ENCODE data around the gene TPSD1.
"Not testable (repeated sequence)": the region's sequence is repeated elsewhere in the genome, so short reads cannot be mapped to it uniquely, and the experiment has no call there.

The TPSD1 gene

DNA sequence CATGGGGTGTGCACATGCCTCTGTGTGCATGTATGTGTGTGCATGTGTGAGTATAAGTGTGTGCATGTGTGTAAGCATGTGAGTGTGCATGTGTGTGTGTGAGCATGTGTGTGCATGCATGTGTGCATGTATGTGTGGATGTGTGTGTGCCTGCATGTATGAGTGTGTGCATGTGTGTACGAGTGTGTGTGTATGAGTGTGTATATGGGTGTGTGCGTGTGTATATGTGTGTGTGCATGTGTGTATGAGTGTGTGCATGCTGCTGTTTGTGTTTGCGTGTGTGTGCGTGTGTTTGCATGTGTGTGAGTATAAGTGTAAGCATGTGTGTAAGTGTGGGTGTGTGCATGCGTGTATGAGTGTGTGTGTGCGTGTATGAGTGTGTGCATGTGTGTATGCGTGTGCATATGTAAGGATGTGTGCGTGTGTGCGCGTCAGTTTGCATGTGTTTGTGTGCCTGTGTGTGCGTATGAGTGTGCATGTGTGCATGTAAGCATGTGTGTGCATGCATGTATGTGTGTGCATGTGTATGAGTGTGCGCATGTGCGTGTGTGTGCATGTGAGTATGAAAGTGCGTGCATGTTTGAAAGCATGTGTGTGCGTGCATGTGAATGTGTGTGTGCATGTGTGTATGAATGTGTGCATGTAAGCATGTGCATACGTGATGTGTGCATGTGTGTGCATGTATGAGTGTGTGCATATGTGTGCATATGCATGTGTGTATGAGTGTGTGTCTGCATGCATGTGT lies 8.6 kb downstream of the TPSD1 start:
- peaks cover 28% of the 10 kb centered on the region for H3K27me3 ChIP-seq (ENCODE audit: insufficient read depth, poor library complexity, severe bottlenecking)

DNA sequence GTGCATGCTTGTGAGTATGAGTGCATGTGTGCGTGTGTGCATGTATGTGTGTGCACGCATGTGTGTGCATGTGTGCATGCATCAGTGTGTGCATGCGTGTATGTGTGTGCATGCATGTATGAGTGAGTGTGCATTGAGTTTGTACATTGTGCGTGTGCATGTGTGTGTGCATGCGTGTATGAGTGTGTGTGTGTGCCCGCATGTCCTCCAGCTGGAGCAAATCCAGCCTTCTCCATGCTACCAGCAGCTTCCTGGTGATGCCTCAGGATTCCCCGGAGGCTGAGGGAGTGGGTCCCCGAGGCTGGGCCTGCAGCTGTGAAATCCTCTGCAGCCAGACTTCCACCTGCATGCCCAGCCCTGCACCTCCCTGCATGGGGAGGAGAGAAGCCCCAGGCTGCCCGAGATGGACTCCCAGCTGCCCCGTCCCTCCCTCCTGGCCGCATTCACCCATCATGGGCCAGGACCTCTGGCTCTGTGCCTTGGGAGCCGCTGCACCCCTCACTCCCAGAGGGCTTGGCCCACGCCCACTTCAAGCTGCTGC lies 9.3 kb downstream of the TPSD1 start:
- DNase-seq (ENCODE audit: low read depth in 1 of 2, low spot score in 1 of 2) = no peak
- Histone ChIP-seq H3K27ac (replicated peaks) (no peak overlapping the region), H3K27me3 (ENCODE audit: insufficient read depth, poor library complexity, severe bottlenecking) (peaks cover 22% of the 10 kb centered on the region), H3K4me3 (replicated peaks; ENCODE audit: insufficient read depth, low read length) (no peak overlapping the region)
- TF ChIP-seq GABPA (IDR thresholded peaks at IDR 0.05; ENCODE audit: low read depth) (no peak), POLR2AphosphoS5 (IDR thresholded peaks at IDR 0.05; ENCODE audit: low read depth) (no peak)
- TF ChIP-seq, protein P1, sequence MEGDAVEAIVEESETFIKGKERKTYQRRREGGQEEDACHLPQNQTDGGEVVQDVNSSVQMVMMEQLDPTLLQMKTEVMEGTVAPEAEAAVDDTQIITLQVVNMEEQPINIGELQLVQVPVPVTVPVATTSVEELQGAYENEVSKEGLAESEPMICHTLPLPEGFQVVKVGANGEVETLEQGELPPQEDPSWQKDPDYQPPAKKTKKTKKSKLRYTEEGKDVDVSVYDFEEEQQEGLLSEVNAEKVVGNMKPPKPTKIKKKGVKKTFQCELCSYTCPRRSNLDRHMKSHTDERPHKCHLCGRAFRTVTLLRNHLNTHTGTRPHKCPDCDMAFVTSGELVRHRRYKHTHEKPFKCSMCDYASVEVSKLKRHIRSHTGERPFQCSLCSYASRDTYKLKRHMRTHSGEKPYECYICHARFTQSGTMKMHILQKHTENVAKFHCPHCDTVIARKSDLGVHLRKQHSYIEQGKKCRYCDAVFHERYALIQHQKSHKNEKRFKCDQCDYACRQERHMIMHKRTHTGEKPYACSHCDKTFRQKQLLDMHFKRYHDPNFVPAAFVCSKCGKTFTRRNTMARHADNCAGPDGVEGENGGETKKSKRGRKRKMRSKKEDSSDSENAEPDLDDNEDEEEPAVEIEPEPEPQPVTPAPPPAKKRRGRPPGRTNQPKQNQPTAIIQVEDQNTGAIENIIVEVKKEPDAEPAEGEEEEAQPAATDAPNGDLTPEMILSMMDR (IDR thresholded peaks at IDR 0.05; ENCODE audit: insufficient read depth, low read length) = no peak
- TF ChIP-seq, protein P2, sequence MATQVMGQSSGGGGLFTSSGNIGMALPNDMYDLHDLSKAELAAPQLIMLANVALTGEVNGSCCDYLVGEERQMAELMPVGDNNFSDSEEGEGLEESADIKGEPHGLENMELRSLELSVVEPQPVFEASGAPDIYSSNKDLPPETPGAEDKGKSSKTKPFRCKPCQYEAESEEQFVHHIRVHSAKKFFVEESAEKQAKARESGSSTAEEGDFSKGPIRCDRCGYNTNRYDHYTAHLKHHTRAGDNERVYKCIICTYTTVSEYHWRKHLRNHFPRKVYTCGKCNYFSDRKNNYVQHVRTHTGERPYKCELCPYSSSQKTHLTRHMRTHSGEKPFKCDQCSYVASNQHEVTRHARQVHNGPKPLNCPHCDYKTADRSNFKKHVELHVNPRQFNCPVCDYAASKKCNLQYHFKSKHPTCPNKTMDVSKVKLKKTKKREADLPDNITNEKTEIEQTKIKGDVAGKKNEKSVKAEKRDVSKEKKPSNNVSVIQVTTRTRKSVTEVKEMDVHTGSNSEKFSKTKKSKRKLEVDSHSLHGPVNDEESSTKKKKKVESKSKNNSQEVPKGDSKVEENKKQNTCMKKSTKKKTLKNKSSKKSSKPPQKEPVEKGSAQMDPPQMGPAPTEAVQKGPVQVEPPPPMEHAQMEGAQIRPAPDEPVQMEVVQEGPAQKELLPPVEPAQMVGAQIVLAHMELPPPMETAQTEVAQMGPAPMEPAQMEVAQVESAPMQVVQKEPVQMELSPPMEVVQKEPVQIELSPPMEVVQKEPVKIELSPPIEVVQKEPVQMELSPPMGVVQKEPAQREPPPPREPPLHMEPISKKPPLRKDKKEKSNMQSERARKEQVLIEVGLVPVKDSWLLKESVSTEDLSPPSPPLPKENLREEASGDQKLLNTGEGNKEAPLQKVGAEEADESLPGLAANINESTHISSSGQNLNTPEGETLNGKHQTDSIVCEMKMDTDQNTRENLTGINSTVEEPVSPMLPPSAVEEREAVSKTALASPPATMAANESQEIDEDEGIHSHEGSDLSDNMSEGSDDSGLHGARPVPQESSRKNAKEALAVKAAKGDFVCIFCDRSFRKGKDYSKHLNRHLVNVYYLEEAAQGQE (IDR thresholded peaks at IDR 0.05; ENCODE audit: insufficient replicate concordance, low read depth) = no peak

More for the DNA sequence above, 8.6 kb downstream of the TPSD1 start:
- no peak overlapping the region for H3K27ac ChIP-seq (replicated peaks)
- TF ChIP-seq GABPA (IDR thresholded peaks at IDR 0.05; ENCODE audit: low read depth) = no peak
- TF ChIP-seq, protein P2 (IDR thresholded peaks at IDR 0.05; ENCODE audit: insufficient replicate concordance, low read depth) = no peak
- no peak for TF ChIP-seq POLR2AphosphoS5 (IDR thresholded peaks at IDR 0.05; ENCODE audit: low read depth)
- no peak for TF ChIP-seq SPI1 (IDR thresholded peaks at IDR 0.05; ENCODE audit: borderline replicate concordance, low read depth)
- TF ChIP-seq, protein P1 (IDR thresholded peaks at IDR 0.05; ENCODE audit: insufficient read depth, low read length) = no peak
- H3K4me3 ChIP-seq (replicated peaks; ENCODE audit: insufficient read depth, low read length) = no peak overlapping the region
- DNase-seq (ENCODE audit: low read depth in 1 of 2, low spot score in 1 of 2) = no peak

DNA sequence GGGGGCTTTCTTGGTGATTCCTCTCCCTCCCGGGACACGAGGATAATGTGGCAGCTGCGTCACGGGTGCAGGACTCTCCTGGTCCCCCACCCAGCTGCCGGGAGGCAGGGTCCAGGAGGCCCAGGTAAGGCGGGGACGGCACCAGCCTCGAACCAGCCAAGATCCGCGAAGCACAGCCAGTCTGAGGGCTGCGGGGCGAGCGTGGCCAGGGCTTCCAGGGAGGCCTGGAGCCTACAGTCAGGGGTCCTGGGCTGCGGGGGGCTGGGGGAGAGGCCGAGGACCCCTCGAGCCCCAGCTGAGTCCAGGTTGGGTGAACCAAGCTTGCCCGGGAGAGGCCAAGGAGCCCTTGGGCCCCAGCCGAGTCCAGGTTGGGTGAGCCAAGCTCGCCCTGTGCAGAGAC lies 10.0 kb downstream of the TPSD1 start:
- Histone ChIP-seq H3K4me3 (replicated peaks; ENCODE audit: insufficient read depth, low read length) (no peak overlapping the region), H3K27ac (replicated peaks) (no peak overlapping the region), H3K27me3 (ENCODE audit: insufficient read depth, poor library complexity, severe bottlenecking) (peaks cover 17% of the 10 kb centered on the region)
- no peak for DNase-seq (ENCODE audit: low read depth in 1 of 2, low spot score in 1 of 2)
- TF ChIP-seq SPI1 (IDR thresholded peaks at IDR 0.05; ENCODE audit: borderline replicate concordance, low read depth) (no peak), POLR2AphosphoS5 (IDR thresholded peaks at IDR 0.05; ENCODE audit: low read depth) (no peak), GABPA (IDR thresholded peaks at IDR 0.05; ENCODE audit: low read depth) (no peak)
- TF ChIP-seq, protein P1 (IDR thresholded peaks at IDR 0.05; ENCODE audit: insufficient read depth, low read length) = no peak
- TF ChIP-seq, protein P2 (IDR thresholded peaks at IDR 0.05; ENCODE audit: insufficient replicate concordance, low read depth) = no peak

DNA sequence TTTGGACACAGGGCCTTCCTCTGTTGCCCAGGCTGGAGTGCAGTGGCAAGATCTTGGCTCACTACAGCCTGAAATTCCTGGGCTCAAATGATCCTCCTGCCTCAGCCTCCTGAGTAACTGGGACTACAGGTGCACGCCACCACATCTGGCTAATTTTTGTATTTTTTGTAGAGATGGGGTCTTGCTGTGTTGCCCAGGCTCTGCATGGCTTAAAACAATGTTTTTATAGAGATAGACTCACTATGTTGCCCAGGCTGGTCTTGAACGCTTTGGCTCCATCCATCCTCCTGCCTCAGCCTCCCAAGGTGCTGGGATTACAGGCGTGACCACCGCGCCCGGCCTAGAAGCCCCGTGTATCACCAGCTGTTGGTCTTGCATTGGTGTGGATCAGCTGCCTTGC lies 13.5 kb downstream of the TPSD1 start:
- H3K4me3 ChIP-seq (replicated peaks; ENCODE audit: insufficient read depth, low read length); DNase-seq (ENCODE audit: low read depth in 1 of 2, low spot score in 1 of 2); H3K27me3 ChIP-seq (ENCODE audit: insufficient read depth, poor library complexity, severe bottlenecking); H3K27ac ChIP-seq (replicated peaks): not testable (repeated sequence)
